Kidney epithelial cell (primary cell): ENCODE measurements around the gene PLAAT5. TPM values are rescaled to one million over a fixed set of nuclear protein-coding genes. Genes with fewer than 3 reads are reported as not detected.

Source experiments
- DNase-seq: peaks from one replicate; pipeline ENCODE4 v3.0.0-alpha.2; 2010; ENCODE audit warnings: low read depth
- H3K27me3 ChIP-seq: 2 replicates; pipeline ENCODE4 v1.6.0; 2011; ENCODE audit warnings: low read length; ENCODE audit not compliant: control insufficient read depth, insufficient read depth
- H3K36me3 ChIP-seq: 2 replicates; pipeline ENCODE4 v1.5.1; 2011; ENCODE audit warnings: low read length; ENCODE audit not compliant: control insufficient read depth, insufficient read depth
- H3K4me3 ChIP-seq: 2 replicates; pipeline ENCODE4 v1.5.1; 2011; ENCODE audit warnings: low read depth, mild to moderate bottlenecking, control low read depth, low read length
- total RNA-seq: library from RNA; depleted of rRNA; stranded (reverse); fragments of >200 nt; gene quantifications from 2 replicates; pipeline ENCODE4 v1.2.3, GENCODE V29; 2015
- TF ChIP-seq, protein P1 (sequence below): IDR thresholded peaks from 2 replicates; pipeline ENCODE4 v1.5.1; 2011; ENCODE audit warnings: mild to moderate bottlenecking, moderate library complexity, low read length, control low read depth, inconsistent platforms; ENCODE audit not compliant: insufficient read depth, poor library complexity, severe bottlenecking

PLAAT5 gene
- total RNA-seq, 1 donor from 2014 or later = 0.17 TPM

DNA sequence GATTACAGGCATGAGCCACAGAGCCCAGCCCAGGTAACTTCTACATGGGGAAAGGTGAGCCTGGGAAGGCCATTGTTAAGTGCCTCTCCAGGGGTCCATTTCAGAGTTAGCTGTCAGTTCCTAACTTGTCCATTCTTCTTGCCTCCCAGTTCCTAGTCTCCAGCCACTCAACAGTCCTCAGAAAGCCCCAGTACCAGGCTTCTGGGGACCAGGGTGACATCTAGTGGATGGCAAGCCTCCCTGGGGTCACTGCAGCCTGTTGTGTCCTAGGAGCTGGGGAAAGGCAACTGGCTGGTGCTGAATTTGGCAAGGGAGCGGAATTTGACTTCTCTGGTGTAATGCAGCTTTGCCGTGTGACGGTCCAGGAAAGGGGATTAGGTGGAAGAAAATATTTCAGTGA lies 17.0 kb upstream of the PLAAT5 start:
- Histone ChIP-seq H3K4me3 (no peak overlapping the region), H3K36me3 (no peaks in the 10 kb centered on the region), H3K27me3 (no peaks in the 10 kb centered on the region)
- TF ChIP-seq, protein P1, sequence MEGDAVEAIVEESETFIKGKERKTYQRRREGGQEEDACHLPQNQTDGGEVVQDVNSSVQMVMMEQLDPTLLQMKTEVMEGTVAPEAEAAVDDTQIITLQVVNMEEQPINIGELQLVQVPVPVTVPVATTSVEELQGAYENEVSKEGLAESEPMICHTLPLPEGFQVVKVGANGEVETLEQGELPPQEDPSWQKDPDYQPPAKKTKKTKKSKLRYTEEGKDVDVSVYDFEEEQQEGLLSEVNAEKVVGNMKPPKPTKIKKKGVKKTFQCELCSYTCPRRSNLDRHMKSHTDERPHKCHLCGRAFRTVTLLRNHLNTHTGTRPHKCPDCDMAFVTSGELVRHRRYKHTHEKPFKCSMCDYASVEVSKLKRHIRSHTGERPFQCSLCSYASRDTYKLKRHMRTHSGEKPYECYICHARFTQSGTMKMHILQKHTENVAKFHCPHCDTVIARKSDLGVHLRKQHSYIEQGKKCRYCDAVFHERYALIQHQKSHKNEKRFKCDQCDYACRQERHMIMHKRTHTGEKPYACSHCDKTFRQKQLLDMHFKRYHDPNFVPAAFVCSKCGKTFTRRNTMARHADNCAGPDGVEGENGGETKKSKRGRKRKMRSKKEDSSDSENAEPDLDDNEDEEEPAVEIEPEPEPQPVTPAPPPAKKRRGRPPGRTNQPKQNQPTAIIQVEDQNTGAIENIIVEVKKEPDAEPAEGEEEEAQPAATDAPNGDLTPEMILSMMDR = peak; percentile 31
- no peak for DNase-seq

DNA sequence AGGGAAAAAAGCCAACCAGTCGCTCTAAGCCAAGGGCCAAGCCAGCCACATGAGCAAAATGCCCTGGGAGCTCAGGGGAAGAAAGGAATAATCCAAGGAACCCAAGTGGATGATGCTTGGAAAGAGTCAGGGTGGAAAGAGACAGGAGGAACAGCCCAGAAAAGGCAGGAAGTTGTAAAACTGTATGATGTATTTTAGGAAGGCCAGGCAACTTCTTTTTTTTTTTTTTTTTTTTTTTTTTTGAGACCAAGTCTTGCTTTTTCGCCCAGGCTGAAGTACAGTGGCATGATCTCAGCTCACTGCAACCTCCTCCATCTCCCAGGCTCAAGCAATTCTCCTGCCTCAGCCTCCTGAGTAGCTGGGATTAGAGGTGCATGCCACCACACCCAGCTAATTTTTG lies 16.5 kb upstream of the PLAAT5 start:
- DNase-seq = no peak
- TF ChIP-seq, protein P1 = no peak
- H3K27me3 ChIP-seq = no peaks in the 10 kb centered on the region
- H3K36me3 ChIP-seq = no peaks in the 10 kb centered on the region
- H3K4me3 ChIP-seq = no peak overlapping the region

DNA sequence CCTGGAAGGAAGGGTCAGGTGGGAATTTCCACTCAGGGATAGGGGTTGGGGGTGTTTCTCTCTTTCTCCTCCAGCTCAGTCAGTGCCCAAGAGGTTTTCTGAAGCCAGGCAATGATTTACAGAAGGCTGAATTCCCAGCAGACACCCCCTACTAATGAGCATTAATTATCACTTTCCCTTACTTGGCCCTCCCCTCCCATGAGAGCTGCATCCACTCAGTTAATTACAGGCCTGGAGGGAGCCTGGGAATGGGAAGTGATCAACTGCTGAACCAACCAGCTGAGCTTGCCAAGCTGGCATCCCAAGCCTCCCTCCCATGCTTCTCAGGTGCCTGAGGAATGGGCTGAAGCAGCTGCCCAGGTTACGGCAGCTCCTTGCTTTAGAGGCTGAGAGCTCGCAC lies 15.9 kb upstream of the PLAAT5 start:
- H3K27me3 ChIP-seq = no peaks in the 10 kb centered on the region
- no peaks in the 10 kb centered on the region for H3K36me3 ChIP-seq
- no peak overlapping the region for H3K4me3 ChIP-seq
- no peak for DNase-seq
- TF ChIP-seq, protein P1 = no peak

- Histone ChIP-seq H3K4me3 (no peak within 1 kb of the TSS), H3K36me3 (no peaks in the 10 kb centered on the region), H3K27me3 (no peaks in the 10 kb centered on the region)
- no peak for DNase-seq
- TF ChIP-seq, protein P1 = no peak
Measured at GRCh38 chr11:63505857-63506528, 15.0 kb upstream of the PLAAT5 start, which contains the start of gene LGALS12. Gene LGALS12, plus strand, starts transcription at chr11:63506084. Its CDS starts 375 bp downstream, at chr11:63506459.

- DNase-seq = no peak
- TF ChIP-seq, protein P1 = no peak
- Histone ChIP-seq H3K36me3 (no peaks in the 10 kb centered on the region), H3K27me3 (no peaks in the 10 kb centered on the region), H3K4me3 (no peak overlapping the region)
Measured at GRCh38 chr11:63504933-63505586, 14.1 kb upstream of the PLAAT5 start.
